Upper lobe of left lung (tissue), 4 donors: ENCODE results near the gene FAM222A.

Source experiments
- CTCF ChIP-seq, 6 experiments: fragments of 450-650 bp in 4 of 6; fragments of 200-600 bp in 2 of 6; sonication (generic) in 2 of 6; IDR thresholded peaks; one replicate each; pipeline ENCODE4 v1.5.1; 2016 to 2019; ENCODE audit warnings: antibody characterized with exemption in 6 of 6
- POLR2A ChIP-seq, 4 donors: fragments of 450-650 bp; IDR thresholded peaks; one replicate each; pipeline ENCODE4 v1.5.1; 2016 to 2017; ENCODE audit warnings: antibody characterized with exemption in 4 of 4, mild to moderate bottlenecking in 2 of 4

GRCh38 chr12:109738878-109739665 lies 25.4 kb downstream of the FAM222A start:
- TF ChIP-seq CTCF (IDR thresholded peaks at IDR 0.05) (no peak), POLR2A (IDR thresholded peaks at IDR 0.05) (no peak)
